Occipital lobe (tissue), 2 donors: ENCODE measurements around the gene SFT2D2. TPM values are rescaled to one million over a fixed set of nuclear protein-coding genes. Genes with fewer than 3 reads are reported as not detected.

ENCODE experiments used
- DNase-seq: peaks from one replicate; lab custom pipeline; 2025; lab: John Stamatoyannopoulos, UW
- total RNA-seq: library from RNA; depleted of rRNA; stranded (reverse); fragments of >200 nt; gene quantifications from one replicate; pipeline ENCODE4 v1.2.3, GENCODE V29; 2014

The SFT2D2 gene
- total RNA-seq, 1 donor from 2014 or later = 34.2 TPM

DNA sequence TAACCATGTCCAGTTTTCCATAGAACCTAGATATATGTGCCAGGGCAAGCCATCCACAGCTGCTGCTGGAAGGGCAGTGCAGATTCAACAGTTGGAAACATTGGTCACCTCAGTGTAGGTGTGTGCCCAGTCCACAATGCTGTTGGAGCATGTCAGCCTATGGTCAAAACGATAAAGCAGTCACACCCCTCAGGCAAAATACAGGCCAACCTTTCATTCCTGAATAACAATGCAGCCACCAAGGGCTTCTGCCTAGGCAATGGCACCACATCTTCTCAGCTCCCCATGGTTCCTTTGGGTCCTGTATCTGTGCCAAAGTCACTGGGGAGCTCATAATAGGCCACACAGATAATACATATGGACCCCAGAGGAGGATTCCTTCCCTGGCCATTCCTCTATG is 39.8 kb downstream of the SFT2D2 start:
- DNase-seq = no peak

DNA sequence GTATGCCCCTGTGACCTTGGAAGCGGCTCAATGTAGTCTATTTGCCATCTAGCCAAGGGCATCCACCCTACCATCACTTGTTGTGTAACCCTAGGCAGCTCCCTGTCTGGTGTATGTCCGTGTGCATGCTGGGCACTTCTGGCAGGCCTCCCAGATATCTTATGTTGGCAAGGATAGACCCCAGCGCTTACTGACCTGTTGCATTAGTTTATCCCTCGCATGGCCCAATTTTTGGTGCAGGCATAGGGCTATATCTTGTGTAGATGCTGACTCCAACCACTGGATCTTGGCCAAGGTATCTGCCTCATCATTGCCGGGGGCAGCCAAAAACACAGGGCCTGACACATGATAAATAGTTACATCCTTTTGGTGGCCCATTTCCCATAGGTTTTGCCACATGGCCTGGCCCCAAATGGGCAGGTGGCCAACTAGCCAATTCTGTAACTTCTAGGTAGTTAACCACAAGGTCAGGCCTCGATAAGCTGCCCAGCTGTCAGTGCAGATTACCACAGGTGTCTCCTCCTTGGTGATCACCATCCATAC is 40.9 kb downstream of the SFT2D2 start:
- no peak for DNase-seq

DNA sequence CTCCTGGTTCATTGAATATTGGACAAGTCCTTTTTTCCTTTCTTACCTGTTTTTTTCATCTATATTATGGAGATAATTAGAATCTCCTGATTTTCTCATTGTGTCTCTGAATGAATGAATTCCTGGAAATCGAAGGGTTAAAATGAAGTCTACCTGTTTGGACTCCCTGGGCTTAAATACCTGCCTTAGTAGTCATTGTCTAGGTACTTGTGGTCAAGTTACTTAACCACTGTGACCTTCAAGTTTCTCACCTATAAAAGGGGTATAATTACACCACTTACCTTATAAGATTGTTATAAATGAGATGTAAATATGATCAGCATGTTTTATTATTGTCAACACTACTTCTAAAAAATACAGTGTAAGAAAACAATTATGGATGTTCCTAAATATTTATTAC is 45.8 kb downstream of the SFT2D2 start:
- DNase-seq = no peak

DNA sequence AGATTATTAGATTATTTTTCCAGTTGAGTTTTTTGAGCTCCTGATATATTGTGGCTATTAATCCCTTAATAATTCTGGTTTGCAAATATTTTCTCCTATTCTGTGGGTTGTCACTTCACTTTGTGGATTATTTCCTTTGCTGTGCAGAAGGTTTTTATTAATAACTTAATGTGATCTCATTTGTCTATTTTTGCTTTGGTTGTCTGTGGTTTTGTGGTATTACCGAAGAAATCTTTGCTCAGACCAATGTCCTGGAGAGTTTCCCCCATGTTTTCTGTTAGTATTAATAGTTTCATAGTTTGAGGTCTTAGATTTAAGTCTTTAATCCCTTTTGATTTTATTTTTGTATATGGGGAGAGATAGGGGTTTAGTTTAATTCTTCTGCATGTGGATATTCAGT is 47.8 kb downstream of the SFT2D2 start:
- DNase-seq = no peak

DNA sequence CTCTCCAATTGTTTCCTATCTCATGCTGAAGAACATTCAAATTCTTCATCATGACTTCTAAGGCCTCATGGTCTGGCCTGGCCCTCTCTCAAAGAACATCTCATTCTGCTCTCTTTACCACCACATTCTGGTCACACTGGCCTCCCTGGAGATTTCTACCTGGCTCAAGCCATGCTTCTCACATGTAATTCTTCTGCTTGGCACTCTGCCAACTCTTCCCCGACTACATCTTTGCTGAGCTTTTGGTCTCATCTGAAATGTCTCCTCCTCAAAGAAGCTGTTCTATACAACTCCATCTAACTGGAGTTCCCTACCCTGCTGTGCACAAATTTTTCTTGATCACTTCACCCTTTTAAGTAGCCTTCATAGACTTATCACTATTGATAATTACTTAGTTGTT is 53.4 kb downstream of the SFT2D2 start:
- no peak for DNase-seq

DNA sequence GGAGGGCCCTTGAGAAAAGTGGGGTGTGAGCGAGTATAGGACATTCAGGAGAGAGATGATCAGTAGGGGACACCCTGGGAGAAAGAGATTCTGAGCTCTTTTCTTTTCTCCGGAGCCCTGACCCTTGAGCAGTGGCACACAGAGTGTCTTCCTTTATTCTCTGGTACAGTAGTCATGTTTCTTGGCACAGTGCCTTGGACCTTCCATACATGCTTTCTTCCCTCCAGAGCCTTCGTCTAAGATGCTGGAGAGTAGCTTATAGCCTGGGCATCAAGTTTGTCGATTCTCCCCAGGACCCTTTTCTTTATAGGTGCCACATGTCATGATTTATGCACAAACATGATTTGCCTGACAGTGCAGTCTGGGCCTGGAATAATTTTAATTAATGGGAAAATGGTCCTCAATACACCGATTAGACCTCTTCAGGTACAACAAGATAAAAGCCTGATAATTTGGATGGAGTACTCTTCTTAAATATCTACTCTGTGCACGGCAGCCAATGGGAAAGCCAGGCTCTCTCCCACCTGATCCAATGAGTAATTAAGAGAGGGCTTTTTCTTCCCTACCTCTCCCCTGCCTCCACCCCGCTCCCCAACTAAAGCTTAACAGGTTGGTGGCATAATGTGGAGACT is 54.6 kb downstream of the SFT2D2 start, which contains the start of gene TBX19:
TBX19 (plus strand) TSS at position 582 of the 632 bp plus-strand sequence. CDS start 214 bp downstream, outside the sequence.
- DNase-seq = no peak

DNA sequence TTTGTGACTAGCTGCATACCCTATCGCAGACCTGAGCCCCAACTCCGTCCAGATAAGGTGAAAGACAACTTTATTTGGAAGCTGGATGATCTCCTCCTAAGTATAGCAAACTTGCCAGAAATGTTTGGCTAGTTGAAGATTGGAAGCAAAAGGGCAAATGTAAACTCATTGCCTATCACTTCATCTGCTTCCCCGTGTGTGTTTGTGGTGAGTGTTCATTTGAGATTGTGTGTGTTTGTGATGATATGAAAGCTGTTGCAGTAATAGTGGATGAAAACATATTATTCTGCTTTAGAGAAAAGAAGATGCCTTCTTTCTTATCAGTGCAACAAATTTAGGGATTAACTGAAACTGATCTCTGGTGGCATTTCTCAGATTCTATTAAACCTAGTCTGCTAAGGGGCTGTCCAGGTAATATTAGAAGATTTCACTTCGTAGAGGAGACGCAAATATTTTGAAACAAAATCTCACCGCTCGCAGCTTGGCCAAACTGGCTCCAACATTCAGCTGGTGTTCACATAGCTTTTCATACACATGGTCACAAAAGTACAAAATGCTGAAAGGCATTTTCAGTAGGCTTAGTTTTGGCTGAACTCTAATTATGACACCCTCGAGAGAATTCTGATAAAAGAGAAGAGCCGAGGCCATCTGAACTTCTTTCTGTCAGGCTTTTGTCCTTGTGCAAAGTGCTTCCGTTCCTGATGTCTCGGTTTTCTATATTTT is 56.0 kb downstream of the SFT2D2 start:
- no peak for DNase-seq

DNA sequence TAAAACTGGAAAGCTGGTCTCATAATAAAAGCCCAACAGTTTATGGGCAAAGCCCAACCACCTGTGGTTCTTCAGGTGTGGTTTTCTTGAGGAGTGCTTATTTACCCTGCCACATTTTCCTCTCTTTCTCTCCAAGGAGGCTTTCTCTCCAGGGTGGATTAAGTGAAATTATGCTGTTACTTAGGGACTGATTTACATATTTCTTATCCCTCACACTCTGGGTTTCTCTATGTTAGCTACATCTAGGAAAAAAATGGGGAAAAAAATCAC is 59.7 kb downstream of the SFT2D2 start:
- DNase-seq = no peak

DNA sequence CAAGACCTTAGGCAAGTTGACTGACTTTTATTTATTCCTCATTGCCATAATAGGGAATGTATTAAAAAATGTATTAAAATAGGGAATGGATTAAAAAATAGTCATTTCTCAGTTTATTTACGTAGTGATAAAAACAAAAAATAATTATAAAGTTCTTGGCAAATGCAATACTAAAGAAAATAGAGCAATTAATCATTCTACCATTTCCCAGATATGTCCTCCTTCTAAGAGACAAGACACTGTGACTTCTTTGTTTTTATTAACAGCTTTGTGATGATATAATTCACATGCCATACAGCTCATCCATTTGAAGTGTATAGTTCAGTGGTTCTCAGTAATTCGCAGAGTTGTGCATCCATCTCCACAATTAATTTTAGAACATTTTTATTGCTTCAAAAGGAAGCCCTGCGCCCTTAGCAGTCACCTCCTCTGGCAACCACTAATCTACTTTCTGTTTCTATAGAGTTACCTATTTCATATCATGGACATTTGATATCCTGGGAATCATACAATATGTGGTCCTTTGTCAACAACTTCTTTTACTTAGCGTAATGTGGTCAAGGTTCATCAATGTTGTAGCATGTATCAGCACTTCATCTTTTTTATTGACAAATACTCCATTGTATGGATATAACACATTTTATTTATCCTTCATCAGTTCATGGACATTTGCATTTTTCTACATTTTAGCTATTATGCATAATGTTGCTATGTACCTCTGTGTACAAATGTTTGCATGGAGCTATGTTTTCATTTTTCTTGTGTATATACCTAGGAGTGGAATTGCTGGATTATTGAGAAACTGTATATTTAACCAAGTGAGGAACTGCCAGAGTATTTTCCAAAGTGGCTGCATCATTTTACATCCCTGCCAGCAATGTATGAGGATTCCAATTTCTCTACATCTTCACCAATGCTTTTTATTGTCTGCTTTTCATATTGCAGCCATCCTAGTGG is 60.4 kb downstream of the SFT2D2 start:
- no peak for DNase-seq

DNA sequence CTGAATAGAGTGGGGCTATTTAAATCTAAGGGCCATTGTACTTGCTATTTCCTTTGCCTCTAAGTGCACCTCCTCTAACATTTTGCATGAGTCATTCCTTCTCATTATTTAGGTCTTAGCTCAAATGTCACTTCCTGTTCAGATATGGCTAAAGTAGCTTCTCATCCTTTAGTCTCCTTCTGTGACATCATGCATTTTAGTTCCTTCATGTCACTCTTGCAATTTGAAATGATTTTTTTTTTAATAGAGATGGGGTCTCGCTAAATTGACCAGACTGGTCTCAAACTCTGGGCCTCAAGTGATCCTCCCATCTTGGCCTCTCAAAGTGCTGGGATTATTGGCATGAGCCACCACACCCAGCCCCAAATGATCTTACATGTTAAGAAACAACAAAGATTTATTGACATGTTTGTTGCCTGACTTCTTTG is 61.4 kb downstream of the SFT2D2 start:
- no peak for DNase-seq

DNA sequence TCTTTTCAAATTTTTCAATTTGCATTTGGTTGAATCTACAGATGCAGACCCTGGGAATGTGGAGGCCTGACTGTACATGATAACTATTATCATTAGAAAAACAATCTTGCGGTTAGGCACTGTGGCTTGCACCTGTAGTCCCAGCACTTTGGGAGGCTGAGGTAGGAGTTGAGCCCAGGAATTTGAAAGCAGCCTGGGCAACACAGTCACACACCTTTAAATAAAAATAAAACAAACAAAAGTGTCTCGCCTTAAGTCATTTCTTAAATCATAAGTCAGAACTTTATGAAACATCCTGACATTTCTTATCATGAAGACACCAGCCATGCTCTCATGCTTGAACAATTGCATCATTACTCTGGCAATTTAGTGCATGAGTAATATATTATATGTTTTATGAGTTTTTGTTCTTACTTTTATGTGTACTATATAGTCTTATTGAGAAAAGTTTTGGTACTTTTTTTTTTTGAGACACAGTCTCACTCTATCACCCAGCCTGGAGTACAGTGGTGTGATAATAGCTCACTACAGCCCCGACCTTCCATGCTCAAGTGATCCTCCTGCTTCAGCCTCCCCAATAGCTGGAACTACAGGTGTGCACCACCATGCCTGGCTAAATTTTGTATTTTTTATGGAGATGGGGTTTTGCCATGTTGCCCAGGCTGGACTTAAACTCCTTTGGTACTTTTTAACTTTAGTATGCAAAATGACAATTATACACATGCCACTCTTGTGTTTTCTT is 62.7 kb downstream of the SFT2D2 start:
- DNase-seq = no peak

DNA sequence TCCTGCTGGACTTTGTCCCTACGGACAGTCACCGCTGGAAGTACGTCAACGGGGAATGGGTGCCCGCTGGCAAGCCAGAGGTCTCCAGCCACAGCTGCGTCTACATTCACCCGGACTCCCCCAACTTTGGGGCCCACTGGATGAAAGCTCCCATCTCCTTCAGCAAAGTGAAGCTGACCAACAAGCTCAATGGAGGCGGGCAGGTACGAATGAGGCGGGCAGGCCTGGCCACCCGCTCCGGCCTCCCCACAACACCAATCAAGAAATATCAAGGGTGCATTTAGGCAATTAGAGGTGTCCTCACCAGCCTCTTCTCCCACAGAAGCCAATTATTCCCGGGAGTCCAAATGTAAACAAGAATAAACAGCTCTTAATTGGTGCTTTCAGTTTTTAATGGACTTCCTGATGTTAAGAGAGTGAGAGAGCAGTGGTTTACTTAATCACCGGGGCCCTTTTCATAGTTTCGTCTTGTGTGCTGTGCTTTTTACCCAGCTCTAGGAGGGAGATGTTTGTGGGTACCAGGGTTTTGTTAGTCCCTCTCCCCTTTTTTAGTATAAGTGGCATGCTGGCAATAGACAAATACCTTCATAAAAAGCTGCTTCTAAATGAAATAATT is 65.5 kb downstream of the SFT2D2 start:
- DNase-seq = no peak

DNA sequence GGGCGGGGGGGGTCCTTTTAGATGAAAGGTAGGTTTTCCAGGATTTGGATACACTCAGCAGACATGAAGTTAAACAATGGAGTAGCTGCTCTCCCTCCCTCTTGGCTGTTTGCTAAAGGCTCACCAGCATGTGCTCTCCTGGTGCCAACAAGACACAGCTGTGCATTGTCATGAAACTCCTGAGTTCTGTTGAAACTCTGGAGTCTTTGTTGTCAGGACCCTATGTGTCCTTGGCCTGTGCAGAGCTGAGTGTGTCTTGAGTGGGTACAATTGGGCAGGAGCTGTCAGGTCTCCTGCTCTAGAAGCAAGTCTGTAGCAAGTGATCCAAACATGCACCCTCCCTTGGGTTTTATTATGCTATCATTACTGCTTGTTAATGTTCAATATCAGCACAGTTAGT is 67.6 kb downstream of the SFT2D2 start:
- DNase-seq = no peak

DNA sequence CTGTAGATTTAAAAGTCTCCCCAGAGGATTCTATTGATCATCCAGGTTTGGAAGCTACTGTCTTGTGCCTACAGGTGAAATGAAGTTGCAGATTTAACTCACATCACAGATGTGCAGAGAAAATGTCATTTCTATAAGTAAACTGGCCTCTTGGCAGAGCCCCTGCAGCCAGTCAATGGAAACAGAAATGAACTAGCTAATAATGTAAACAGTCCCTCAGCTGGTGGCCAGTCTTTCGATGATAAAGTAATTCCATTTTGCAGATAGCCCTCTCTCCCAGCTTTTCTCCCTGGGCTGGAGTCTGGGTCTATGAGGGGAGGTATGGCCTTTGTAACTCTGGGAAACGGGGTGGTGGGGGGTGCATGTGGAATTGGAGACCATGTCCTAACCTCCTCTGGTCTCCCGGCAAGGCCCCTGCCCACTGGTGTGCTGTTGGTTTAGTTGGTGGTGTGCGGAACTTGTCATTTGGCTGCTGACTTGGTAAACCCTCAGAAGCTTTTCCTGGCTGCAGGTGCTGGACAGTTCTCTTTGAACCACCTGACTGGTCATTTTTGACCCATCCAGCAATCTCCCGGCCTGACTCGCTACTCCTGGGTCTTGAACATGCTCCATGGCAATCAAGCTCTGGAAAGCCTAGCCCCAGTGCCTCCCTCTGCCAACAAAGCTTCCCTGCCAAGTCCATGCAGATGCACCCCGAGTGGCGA is 69.8 kb downstream of the SFT2D2 start:
- no peak for DNase-seq

DNA sequence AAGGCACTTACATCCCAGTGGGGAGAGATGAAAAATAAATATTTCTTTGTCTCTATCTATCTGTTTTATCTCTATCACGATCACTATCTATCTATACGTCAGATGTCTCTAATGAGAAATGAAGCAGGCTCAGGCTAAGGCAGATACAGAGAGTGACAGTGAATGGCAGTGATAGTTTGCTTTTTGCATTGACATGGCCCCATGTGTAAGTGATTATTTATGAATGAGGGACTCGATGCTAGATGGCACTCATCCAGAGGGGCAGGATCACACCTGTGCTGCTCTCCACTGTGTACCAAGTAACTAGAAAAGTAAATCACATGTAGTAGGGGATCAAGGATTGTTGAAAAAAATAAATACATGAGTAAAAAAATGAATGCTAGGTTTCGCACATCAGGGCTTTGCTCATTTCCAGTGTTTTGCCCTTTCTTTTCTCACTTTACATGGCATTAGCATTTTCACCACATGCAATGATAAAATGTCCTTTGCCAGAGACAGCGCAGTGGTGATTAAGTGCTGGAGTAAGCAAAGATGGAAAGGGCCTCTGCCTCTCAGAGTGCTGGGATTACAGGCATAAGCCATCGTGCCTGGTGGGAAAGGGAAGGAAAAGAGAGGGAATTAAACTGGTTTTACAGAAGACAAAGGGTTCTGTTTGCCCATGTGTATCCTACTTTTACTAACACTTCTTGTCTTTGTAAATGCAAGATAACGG is 71.4 kb downstream of the SFT2D2 start:
- DNase-seq = no peak

DNA sequence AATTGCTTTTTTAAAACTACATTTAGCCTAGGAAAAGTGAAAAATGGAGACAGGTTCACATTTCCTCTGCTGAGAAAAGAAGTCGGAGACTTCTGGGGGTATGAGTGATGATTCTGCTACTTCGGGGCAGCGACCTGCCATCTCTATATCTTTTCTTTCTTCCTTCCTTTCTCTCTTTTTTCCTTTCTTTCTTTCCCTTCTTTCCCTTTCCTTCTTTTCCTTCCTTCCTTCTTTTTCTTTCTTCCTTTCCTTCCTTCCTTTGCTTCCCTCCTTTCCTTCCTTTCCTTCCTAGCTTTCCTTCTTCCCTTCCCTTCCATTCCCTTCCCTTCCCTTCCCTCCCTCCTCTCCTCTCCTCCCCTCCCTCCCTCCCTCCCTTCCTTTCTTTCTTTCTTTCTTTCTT is 72.6 kb downstream of the SFT2D2 start:
- no peak for DNase-seq

DNA sequence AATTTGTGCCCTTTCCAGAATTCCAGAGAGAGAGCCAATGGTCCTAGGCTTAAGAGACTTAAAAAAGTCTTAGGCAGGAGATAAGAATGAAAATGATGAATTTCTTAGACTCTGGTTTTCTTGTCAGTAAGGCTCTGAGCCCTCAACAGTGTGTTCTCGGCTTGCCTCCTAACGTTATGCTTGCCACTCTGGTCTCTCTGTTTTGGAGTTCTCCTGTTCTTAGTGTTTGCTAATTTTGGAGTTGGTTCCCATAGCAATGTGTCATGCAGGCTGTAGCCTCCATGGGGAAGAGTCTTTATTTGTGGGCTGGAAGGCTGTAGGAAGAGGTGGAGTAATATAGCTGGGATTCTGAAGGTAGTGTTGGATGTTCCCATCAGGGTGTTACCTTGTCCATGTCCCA is 74.8 kb downstream of the SFT2D2 start:
- no peak for DNase-seq

DNA sequence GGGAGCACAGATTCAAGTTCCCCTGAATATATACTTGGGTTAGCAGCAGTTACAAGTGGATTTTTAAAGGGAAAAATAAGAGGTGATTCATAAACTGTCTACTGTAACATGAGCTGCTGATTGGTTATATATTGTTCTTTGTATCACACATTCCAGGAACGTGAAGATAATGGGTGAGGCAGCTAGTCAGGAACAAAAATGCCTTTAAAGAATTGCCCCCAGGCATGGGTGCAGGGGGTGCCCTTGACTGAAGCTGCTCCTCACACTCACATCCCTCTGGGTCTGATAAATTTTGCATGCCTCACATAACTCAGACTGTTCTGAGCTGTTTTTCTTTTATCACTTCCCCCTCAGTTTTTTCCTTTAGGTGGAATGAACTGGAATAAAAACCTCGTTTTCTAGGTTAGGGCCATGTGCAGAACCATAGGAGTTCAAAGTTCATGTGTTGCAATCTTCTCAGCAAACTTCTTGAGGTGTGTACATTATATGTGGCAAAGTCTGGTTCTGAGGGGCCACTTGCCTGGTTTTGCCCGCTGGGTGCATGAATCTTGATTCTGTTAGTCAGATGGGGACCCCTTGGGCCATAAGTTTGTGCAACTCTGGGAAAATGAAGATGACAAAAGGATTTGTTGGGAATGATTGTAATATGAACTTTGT is 76.0 kb downstream of the SFT2D2 start:
- no peak for DNase-seq
